Measurements from ENCODE around the gene LMOD2.
A peak's percentile ranks its signal among the peaks of the same experiment; 100 is the strongest.

The LMOD2 gene

GRCh38 chr7:123640583-123640982 lies 15.1 kb upstream of the LMOD2 start:
- DNase-seq (ENCODE audit: low read depth), result no peak

GRCh38 chr7:123641901-123642300 lies 13.8 kb upstream of the LMOD2 start:
- DNase-seq (ENCODE audit: low read depth), result no peak

GRCh38 chr7:123643495-123644441 lies 11.9 kb upstream of the LMOD2 start:
- peak; percentile 62 for DNase-seq (ENCODE audit: low read depth)

- no peak for DNase-seq (ENCODE audit: low read depth)
Observed at GRCh38 chr7:123645516-123645915, 10.2 kb upstream of the LMOD2 start.

- peak; percentile 53 for DNase-seq (ENCODE audit: low read depth)
Observed at GRCh38 chr7:123647106-123647730, 8.4 kb upstream of the LMOD2 start.

GRCh38 chr7:123649964-123650363 lies 5.7 kb upstream of the LMOD2 start:
- peak; percentile 60 for DNase-seq (ENCODE audit: low read depth)

- no peak for DNase-seq (ENCODE audit: low read depth)
Observed at GRCh38 chr7:123650595-123650994, 5.1 kb upstream of the LMOD2 start.

- DNase-seq (ENCODE audit: low read depth), result no peak
Observed at GRCh38 chr7:123652406-123652805, 3.3 kb upstream of the LMOD2 start.

GRCh38 chr7:123653162-123653561 lies 2.5 kb upstream of the LMOD2 start:
- no peak for DNase-seq (ENCODE audit: low read depth)

GRCh38 chr7:123656544-123657303 lies 1.1 kb downstream of the LMOD2 start:
- DNase-seq (ENCODE audit: low read depth), result no peak

- DNase-seq (ENCODE audit: low read depth), result no peak
Observed at GRCh38 chr7:123657304-123657685, 1.6 kb downstream of the LMOD2 start.

- no peak for DNase-seq (ENCODE audit: low read depth)
Observed at GRCh38 chr7:123658023-123658422, 2.4 kb downstream of the LMOD2 start.

GRCh38 chr7:123660514-123661354 lies 5.1 kb downstream of the LMOD2 start:
- DNase-seq (ENCODE audit: low read depth), result no peak

GRCh38 chr7:123661765-123662164 lies 6.1 kb downstream of the LMOD2 start:
- no peak for DNase-seq (ENCODE audit: low read depth)

- DNase-seq (ENCODE audit: low read depth), result no peak
Observed at GRCh38 chr7:123662293-123662692, 6.6 kb downstream of the LMOD2 start.

- DNase-seq (ENCODE audit: low read depth), result no peak
Observed at GRCh38 chr7:123662755-123663154, 7.1 kb downstream of the LMOD2 start.

- DNase-seq (ENCODE audit: low read depth), result no peak
Observed at GRCh38 chr7:123663200-123663599, 7.5 kb downstream of the LMOD2 start.

- DNase-seq (ENCODE audit: low read depth), result no peak
Observed at GRCh38 chr7:123665157-123665556, 9.5 kb downstream of the LMOD2 start.

GRCh38 chr7:123665896-123666295 lies 10.2 kb downstream of the LMOD2 start:
- DNase-seq (ENCODE audit: low read depth), result no peak

GRCh38 chr7:123666492-123666891 lies 10.8 kb downstream of the LMOD2 start:
- DNase-seq (ENCODE audit: low read depth), result no peak

GRCh38 chr7:123669485-123669884 lies 13.8 kb downstream of the LMOD2 start:
- DNase-seq (ENCODE audit: low read depth), result no peak
